ENCODE data around the gene ZNF436. TPM values are rescaled to one million over a fixed set of nuclear protein-coding genes. Genes with fewer than 3 reads are reported as not detected.
A peak's percentile ranks its signal among the peaks of the same experiment; 100 is the strongest.

Gene ZNF436
- total RNA-seq, 1 donor from 2014 or later: 11.8 TPM

DNA sequence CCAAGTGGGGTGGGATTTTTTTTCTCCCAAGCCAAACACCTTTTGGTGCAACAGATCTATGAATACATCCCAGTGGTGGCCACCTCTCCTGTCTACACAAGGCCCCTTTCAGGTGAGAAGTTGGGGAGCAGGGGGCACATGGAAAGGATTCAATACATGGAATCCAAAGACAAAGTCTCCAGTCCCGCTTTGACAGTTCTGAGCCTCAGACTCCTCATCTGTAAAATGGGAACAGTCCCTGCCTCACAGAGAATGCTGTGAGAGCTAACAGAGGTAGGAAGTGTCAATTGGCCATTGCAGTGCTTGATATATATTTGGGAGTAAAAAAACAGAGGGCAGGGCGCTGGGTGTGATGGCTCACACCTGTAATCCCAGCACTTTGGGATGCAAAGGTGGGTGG is 26.7 kb upstream of the ZNF436 start:
- Histone ChIP-seq H3K36me3 (no peaks in the 10 kb centered on the region), H3K27me3 (ENCODE audit: low read depth) (no peaks in the 10 kb centered on the region), H3K9me3 (replicated peaks) (no peaks in the 10 kb centered on the region), H3K4me3 (no peak overlapping the region), H3K4me1 (peaks cover 64% of the 10 kb centered on the region), H3K27ac (replicated peaks) (no peak overlapping the region)
- DNase-seq: no peak
- TF ChIP-seq, protein P1, sequence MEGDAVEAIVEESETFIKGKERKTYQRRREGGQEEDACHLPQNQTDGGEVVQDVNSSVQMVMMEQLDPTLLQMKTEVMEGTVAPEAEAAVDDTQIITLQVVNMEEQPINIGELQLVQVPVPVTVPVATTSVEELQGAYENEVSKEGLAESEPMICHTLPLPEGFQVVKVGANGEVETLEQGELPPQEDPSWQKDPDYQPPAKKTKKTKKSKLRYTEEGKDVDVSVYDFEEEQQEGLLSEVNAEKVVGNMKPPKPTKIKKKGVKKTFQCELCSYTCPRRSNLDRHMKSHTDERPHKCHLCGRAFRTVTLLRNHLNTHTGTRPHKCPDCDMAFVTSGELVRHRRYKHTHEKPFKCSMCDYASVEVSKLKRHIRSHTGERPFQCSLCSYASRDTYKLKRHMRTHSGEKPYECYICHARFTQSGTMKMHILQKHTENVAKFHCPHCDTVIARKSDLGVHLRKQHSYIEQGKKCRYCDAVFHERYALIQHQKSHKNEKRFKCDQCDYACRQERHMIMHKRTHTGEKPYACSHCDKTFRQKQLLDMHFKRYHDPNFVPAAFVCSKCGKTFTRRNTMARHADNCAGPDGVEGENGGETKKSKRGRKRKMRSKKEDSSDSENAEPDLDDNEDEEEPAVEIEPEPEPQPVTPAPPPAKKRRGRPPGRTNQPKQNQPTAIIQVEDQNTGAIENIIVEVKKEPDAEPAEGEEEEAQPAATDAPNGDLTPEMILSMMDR (IDR thresholded peaks at IDR 0.05; ENCODE audit: borderline replicate concordance): no peak
- intact Hi-C loops (cut with micrococcal nuclease): no loop called here

DNA sequence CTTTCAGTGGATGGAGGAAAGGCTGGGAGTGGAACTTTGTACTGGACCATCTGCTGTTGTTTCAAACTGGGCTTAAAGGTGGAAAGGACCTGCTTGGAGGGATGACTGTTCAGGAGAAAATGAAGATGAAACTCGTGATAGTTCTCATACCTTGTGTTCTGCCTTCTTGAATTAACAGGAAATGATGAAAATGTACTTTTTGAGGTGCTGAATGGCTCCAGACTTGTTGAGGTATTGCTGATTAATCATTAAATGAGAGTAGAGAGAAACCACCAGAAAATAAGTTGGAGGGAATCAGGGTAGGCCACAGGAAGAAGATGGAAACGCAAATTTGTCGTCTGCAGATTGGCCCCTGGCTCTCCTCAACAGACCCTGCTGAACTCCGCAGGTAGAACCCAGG is 26.2 kb upstream of the ZNF436 start:
- Histone ChIP-seq H3K36me3 (no peaks in the 10 kb centered on the region), H3K27me3 (ENCODE audit: low read depth) (no peaks in the 10 kb centered on the region), H3K27ac (replicated peaks) (peak overlapping the region; percentile 80), H3K4me3 (no peak overlapping the region), H3K4me1 (peaks cover 58% of the 10 kb centered on the region), H3K9me3 (replicated peaks) (no peaks in the 10 kb centered on the region)
- DNase-seq: no peak
- TF ChIP-seq, protein P1 (IDR thresholded peaks at IDR 0.05; ENCODE audit: borderline replicate concordance): no peak
- intact Hi-C loops (cut with micrococcal nuclease): no loop called here

DNA sequence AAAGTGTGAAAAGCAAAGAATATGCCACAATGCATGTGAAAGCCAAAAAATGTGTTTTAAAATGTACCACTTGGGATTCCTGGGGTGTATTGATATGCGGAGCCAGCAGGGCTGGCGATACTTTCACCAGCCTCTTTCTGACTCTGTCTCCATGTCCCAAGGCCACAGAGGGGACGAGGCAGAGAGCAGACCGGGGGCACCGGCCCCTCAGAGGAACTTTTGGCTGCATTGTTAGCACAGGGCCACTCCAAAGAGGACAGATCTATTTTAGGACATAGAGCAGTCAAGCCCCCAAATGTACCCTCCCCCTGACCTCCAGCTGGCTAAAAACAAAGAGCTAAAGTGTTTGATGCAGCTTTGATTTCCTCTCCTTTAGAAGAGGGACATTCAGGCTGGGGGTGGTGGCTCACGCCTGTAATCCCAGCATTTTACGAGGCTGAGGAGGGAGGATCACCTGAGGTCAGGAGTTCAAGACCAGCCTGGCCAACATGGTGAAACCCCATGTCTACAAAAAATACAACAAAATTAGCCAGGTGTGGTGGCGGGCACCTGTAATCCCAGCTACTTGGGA is 25.6 kb upstream of the ZNF436 start:
- H3K4me3 ChIP-seq: peak overlapping the region; percentile 1
- H3K36me3 ChIP-seq: no peaks in the 10 kb centered on the region
- no peaks in the 10 kb centered on the region for H3K27me3 ChIP-seq (ENCODE audit: low read depth)
- peaks cover 52% of the 10 kb centered on the region for H3K4me1 ChIP-seq
- peak overlapping the region; percentile 80 for H3K27ac ChIP-seq (replicated peaks)
- intact Hi-C loops (cut with micrococcal nuclease): no loop called here
- DNase-seq: no peak
- no peaks in the 10 kb centered on the region for H3K9me3 ChIP-seq (replicated peaks)
- TF ChIP-seq, protein P1 (IDR thresholded peaks at IDR 0.05; ENCODE audit: borderline replicate concordance): no peak

DNA sequence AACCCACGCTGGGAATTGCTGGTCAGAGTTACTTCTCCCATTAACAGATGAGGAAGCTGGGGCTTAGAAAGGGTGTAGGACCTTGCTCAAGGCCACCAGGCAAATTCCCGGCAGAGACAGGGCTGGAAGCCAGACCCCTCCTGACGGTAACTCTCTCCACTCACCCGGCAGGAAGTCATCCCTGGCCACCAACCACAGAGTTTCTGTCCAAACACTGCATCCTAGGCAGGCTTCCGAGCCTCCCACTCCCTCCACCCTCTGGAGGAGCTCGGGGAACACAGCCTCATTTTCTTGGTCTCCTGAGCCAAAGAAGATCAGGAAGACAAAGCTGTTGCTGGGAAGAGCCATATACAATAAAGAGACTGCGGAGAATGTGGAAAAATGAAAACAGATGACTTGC is 25.0 kb upstream of the ZNF436 start:
- H3K27me3 ChIP-seq (ENCODE audit: low read depth): no peaks in the 10 kb centered on the region
- no peak overlapping the region for H3K4me3 ChIP-seq
- H3K9me3 ChIP-seq (replicated peaks): no peaks in the 10 kb centered on the region
- TF ChIP-seq, protein P1 (IDR thresholded peaks at IDR 0.05; ENCODE audit: borderline replicate concordance): no peak
- no peaks in the 10 kb centered on the region for H3K36me3 ChIP-seq
- intact Hi-C loops (cut with micrococcal nuclease): no loop called here
- H3K4me1 ChIP-seq: peaks cover 48% of the 10 kb centered on the region
- DNase-seq: peak; percentile 88
- H3K27ac ChIP-seq (replicated peaks): peak overlapping the region; percentile 80

DNA sequence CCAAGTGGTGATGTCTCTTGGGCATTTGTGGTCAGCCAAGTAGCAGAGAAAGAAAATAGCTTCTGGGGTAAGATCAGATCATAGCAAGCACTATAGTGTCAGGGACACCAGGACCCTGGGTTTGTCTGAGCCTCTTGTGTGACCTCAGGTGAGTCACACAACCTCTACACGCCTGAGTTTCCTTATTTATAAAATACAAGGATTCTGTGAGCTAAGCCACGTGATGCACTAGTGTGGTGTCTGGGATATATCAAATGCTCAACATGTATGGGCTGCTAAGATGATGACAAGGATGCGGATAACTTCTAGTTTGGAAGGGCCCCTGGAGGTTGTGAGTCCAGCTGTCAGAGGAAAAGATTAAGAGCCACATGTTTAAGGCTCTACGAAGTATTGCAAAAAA is 24.5 kb upstream of the ZNF436 start:
- no peak for DNase-seq
- Histone ChIP-seq H3K27ac (replicated peaks) (peak overlapping the region; percentile 80), H3K4me1 (peaks cover 48% of the 10 kb centered on the region), H3K27me3 (ENCODE audit: low read depth) (no peaks in the 10 kb centered on the region), H3K4me3 (peak overlapping the region; percentile 17), H3K36me3 (no peaks in the 10 kb centered on the region), H3K9me3 (replicated peaks) (no peaks in the 10 kb centered on the region)
- TF ChIP-seq, protein P1 (IDR thresholded peaks at IDR 0.05; ENCODE audit: borderline replicate concordance): no peak
- intact Hi-C loops (cut with micrococcal nuclease): no loop called here
